ENCODE data around the gene RTN4R.

RTN4R gene

DNA sequence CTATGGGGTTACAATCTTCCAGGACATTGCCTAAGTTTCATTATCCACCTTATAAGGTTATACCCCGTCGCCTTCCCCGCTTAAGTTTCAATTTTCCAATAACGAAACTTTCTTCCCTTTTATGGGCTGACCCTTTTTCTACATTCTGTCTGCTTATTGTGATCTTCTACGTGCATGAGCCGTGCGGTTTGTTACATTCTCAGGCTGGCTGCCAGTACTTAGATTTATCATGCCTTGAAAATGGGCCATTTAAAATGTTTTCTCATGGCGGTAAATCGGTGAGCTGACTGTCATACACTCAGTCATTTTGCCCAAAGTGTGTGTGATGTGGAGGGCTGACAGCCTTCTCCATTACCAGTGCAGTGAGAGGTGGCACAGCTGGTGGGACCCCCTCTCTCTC, 28.5 kb upstream of the RTN4R start:
- Histone ChIP-seq H3F3A (ENCODE audit: low read depth) (no peaks in the 10 kb centered on the region), H3K9me3 (ENCODE audit: insufficient read depth, low read depth, low read length) (no peaks in the 10 kb centered on the region), H3K9ac (ENCODE audit: low read depth, low read length, poor library complexity, severe bottlenecking) (no peak overlapping the region), H3K4me1 (ENCODE audit: insufficient read depth, low read length, poor library complexity, severe bottlenecking) (no peaks in the 10 kb centered on the region), H3K4me3 (ENCODE audit: low read length, poor library complexity, severe bottlenecking) (no peak overlapping the region), H3K9me2 (replicated peaks; ENCODE audit: low read depth, low read length) (no peaks in the 10 kb centered on the region), H3K36me3 (ENCODE audit: insufficient read depth, low read length) (no peaks in the 10 kb centered on the region), H4K20me1 (ENCODE audit: insufficient read depth, low read length, poor library complexity, severe bottlenecking) (no peaks in the 10 kb centered on the region), H2AFZ (ENCODE audit: low read length) (no peak overlapping the region), H3K79me2 (ENCODE audit: insufficient read depth, low read length) (no peaks in the 10 kb centered on the region), H3K4me2 (ENCODE audit: low read depth, low read length, poor library complexity, severe bottlenecking) (no peak overlapping the region), H3K27me3 (ENCODE audit: insufficient read depth, low read length, poor library complexity, severe bottlenecking) (peaks cover 5% of the 10 kb centered on the region)
- TF ChIP-seq EZH2phosphoT487 (IDR thresholded peaks at IDR 0.05; ENCODE audit: borderline replicate concordance): no peak
- TF ChIP-seq, protein P1, sequence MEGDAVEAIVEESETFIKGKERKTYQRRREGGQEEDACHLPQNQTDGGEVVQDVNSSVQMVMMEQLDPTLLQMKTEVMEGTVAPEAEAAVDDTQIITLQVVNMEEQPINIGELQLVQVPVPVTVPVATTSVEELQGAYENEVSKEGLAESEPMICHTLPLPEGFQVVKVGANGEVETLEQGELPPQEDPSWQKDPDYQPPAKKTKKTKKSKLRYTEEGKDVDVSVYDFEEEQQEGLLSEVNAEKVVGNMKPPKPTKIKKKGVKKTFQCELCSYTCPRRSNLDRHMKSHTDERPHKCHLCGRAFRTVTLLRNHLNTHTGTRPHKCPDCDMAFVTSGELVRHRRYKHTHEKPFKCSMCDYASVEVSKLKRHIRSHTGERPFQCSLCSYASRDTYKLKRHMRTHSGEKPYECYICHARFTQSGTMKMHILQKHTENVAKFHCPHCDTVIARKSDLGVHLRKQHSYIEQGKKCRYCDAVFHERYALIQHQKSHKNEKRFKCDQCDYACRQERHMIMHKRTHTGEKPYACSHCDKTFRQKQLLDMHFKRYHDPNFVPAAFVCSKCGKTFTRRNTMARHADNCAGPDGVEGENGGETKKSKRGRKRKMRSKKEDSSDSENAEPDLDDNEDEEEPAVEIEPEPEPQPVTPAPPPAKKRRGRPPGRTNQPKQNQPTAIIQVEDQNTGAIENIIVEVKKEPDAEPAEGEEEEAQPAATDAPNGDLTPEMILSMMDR (conservative IDR thresholded peaks at IDR 0.05; ENCODE audit: low read length): no peak

DNA sequence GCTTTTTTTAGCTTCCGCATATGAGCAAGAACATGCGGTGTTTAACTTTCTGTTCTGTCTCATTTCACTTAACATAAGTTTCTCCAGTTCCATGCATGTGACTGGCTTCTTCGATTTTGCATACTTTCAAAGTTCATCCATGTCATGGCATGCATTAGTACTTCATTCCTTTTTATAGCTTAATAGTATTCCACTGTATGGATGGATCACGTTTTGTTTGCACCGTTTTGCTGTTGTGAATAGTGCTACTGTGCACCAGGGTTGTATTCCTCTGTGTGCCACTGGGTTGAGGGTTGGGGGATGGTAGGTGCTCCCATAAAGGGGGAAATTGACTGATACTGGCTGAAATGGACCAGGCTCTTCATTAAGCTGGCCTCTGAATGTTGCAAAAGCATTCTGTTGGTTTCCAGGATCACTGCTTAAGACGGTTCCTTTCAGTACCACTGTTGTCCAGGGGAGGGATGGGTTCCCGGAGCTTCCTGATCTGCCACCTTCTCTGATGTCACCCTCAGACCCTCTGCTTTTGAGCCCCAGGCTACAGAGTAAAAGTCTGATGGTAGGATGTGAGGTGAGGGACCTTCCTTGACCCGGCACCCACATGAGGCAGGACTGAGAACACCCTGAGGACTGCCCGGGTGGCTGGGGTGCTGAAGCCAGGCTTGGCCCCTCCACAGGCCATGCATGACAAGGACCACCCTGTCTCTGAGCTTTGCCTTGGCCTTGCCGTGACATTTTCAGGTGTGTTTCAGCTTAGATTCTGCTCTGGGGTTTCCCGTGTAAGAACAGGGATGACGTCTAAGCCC, 27.3 kb upstream of the RTN4R start:
- no peaks in the 10 kb centered on the region for H3K79me2 ChIP-seq (ENCODE audit: insufficient read depth, low read length)
- no peaks in the 10 kb centered on the region for H3K9me3 ChIP-seq (ENCODE audit: insufficient read depth, low read depth, low read length)
- H3K4me1 ChIP-seq (ENCODE audit: insufficient read depth, low read length, poor library complexity, severe bottlenecking): no peaks in the 10 kb centered on the region
- no peak overlapping the region for H2AFZ ChIP-seq (ENCODE audit: low read length)
- no peak overlapping the region for H3K4me2 ChIP-seq (ENCODE audit: low read depth, low read length, poor library complexity, severe bottlenecking)
- no peak overlapping the region for H3K4me3 ChIP-seq (ENCODE audit: low read length, poor library complexity, severe bottlenecking)
- H3F3A ChIP-seq (ENCODE audit: low read depth): no peaks in the 10 kb centered on the region
- peaks cover 5% of the 10 kb centered on the region for H3K27me3 ChIP-seq (ENCODE audit: insufficient read depth, low read length, poor library complexity, severe bottlenecking)
- H3K36me3 ChIP-seq (ENCODE audit: insufficient read depth, low read length): no peaks in the 10 kb centered on the region
- H3K9me2 ChIP-seq (replicated peaks; ENCODE audit: low read depth, low read length): no peaks in the 10 kb centered on the region
- TF ChIP-seq, protein P1 (conservative IDR thresholded peaks at IDR 0.05; ENCODE audit: low read length): no peak
- TF ChIP-seq EZH2phosphoT487 (IDR thresholded peaks at IDR 0.05; ENCODE audit: borderline replicate concordance): no peak
- H3K9ac ChIP-seq (ENCODE audit: low read depth, low read length, poor library complexity, severe bottlenecking): no peak overlapping the region
- no peaks in the 10 kb centered on the region for H4K20me1 ChIP-seq (ENCODE audit: insufficient read depth, low read length, poor library complexity, severe bottlenecking)

DNA sequence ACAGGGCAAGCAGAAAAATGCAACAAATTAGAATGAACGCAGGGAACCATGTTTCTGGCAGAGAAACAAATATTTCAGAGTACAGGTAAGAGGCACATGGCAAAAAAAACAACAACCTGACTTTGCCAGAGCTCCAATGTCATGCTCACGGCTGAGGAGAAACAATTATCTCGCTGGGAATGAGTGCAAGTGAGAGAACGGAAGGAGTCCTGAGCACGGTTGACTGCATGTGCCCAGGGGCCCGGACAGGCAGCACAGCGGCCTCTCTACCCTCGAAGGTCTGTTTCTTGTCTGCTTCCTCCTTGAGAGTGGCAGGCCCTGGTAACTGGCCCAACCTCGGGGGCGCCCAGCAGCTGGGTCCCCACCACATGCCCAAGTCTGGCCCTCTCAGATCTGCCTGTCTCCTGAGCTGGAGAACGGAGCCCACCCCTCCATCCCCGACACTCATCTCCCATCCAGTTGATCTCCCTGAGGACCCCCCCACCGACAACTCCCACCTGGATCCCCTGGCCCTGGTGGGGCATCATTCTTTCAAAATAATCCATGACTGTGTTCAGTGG, 24.6 kb upstream of the RTN4R start:
- Histone ChIP-seq H3K9me3 (ENCODE audit: insufficient read depth, low read depth, low read length) (no peaks in the 10 kb centered on the region), H3K4me1 (ENCODE audit: insufficient read depth, low read length, poor library complexity, severe bottlenecking) (no peaks in the 10 kb centered on the region), H4K20me1 (ENCODE audit: insufficient read depth, low read length, poor library complexity, severe bottlenecking) (no peaks in the 10 kb centered on the region), H3K36me3 (ENCODE audit: insufficient read depth, low read length) (no peaks in the 10 kb centered on the region), H3K27me3 (ENCODE audit: insufficient read depth, low read length, poor library complexity, severe bottlenecking) (no peaks in the 10 kb centered on the region), H3K4me3 (ENCODE audit: low read length, poor library complexity, severe bottlenecking) (no peak overlapping the region), H2AFZ (ENCODE audit: low read length) (no peak overlapping the region), H3K9me2 (replicated peaks; ENCODE audit: low read depth, low read length) (no peaks in the 10 kb centered on the region), H3K9ac (ENCODE audit: low read depth, low read length, poor library complexity, severe bottlenecking) (no peak overlapping the region), H3K4me2 (ENCODE audit: low read depth, low read length, poor library complexity, severe bottlenecking) (no peak overlapping the region), H3K79me2 (ENCODE audit: insufficient read depth, low read length) (no peaks in the 10 kb centered on the region), H3F3A (ENCODE audit: low read depth) (no peaks in the 10 kb centered on the region)
- TF ChIP-seq, protein P1 (conservative IDR thresholded peaks at IDR 0.05; ENCODE audit: low read length): no peak
- TF ChIP-seq EZH2phosphoT487 (IDR thresholded peaks at IDR 0.05; ENCODE audit: borderline replicate concordance): no peak

Measured in Loucy (cell line).